K562 (cell line): Measurements from ENCODE around the gene TARS1. TPM values are rescaled to one million over a fixed set of nuclear protein-coding genes. Genes with fewer than 3 reads are reported as not detected.

Experiments
- DLX4 ChIP-seq: fragments of 250-450 bp; sonication (Bioruptor Pico); IDR thresholded peaks from 2 replicates; pipeline ENCODE4 v1.6.1; 2021; ENCODE audit warnings: mild to moderate bottlenecking
- E2F8 ChIP-seq: fragments of 450-650 bp; IDR thresholded peaks from 2 replicates; pipeline ENCODE4 v1.7.1; 2018; ENCODE audit warnings: mild to moderate bottlenecking, low read depth; ENCODE audit not compliant: partially characterized antibody
- GABPA ChIP-seq: fragments of 200-800 bp; sonication (Bioruptor generic); conservative IDR thresholded peaks from 2 replicates; pipeline ENCODE4 v1.6.1; 2016; ENCODE audit warnings: low read depth, missing genetic modification characterization, missing compliant biosample characterization
- HNRNPL ChIP-seq: fragments of 200-400 bp; formaldehyde crosslinking; IDR thresholded peaks from 2 replicates; pipeline ENCODE4 v1.6.1; 2017; ENCODE audit warnings: low read depth, mild to moderate bottlenecking, low read length
- HSF4 ChIP-seq: fragments of 250-450 bp; sonication (Bioruptor Pico); IDR thresholded peaks from 2 replicates; pipeline ENCODE4 v2.1.2; 2022; ENCODE audit warnings: mild to moderate bottlenecking, moderate library complexity, borderline replicate concordance
- LARP7 ChIP-seq: fragments of 450-650 bp; IDR thresholded peaks from 2 replicates; pipeline ENCODE4 v1.6.1; 2016
- LCOR ChIP-seq: sonication (generic); formaldehyde crosslinking; IDR thresholded peaks from 2 replicates; pipeline ENCODE4 v1.8.0; 2022; ENCODE audit warnings: mild to moderate bottlenecking, missing genetic modification reagents
- MAFF ChIP-seq: IDR thresholded peaks from 2 replicates; pipeline ENCODE4 v1.6.1; 2012; ENCODE audit warnings: low read length, improper control_type of control experiment
- MLLT1 ChIP-seq, 2 experiments: fragments of 450-650 bp; IDR thresholded peaks; 2 replicates each; pipeline ENCODE4 v1.6.1; 2016
- MYBL2 ChIP-seq, 2 experiments: fragments of 450-650 bp in 1 of 2; sonication (generic) in 1 of 2; formaldehyde crosslinking in 1 of 2; IDR thresholded peaks; 2 replicates each; pipeline versions ENCODE4 v1.6.1 to v1.8.1; 2017 to 2022; ENCODE audit warnings: borderline replicate concordance in 1 of 2, inconsistent platforms in 1 of 2, low read depth in 1 of 2, mild to moderate bottlenecking in 1 of 2, missing genetic modification reagents in 1 of 2, moderate library complexity in 1 of 2
- NCOA6 ChIP-seq: fragments of 450-650 bp; IDR thresholded peaks from 2 replicates; pipeline ENCODE4 v1.6.1; 2017; ENCODE audit warnings: mild to moderate bottlenecking
- POLR2AphosphoS5 ChIP-seq: IDR thresholded peaks from 2 replicates; pipeline ENCODE4 v1.6.1; 2011; ENCODE audit warnings: mild to moderate bottlenecking, low read depth, low read length, moderate library complexity; ENCODE audit not compliant: control insufficient read depth, insufficient read depth
- PREB ChIP-seq: sonication (generic); formaldehyde crosslinking; IDR thresholded peaks from 2 replicates; pipeline ENCODE4 v1.8.1; 2023; ENCODE audit warnings: mild to moderate bottlenecking, missing genetic modification reagents
- TBL1XR1 ChIP-seq, 2 experiments: IDR thresholded peaks; 2 replicates each; pipeline ENCODE4 v1.6.1; 2012; ENCODE audit warnings: improper control_type of control experiment in 2 of 2, low read length in 2 of 2, mild to moderate bottlenecking in 1 of 2
- ZBTB9 ChIP-seq: fragments of 450-650 bp; formaldehyde crosslinking; IDR thresholded peaks from 2 replicates; pipeline ENCODE4 v1.4.0; 2020; ENCODE audit warnings: mild to moderate bottlenecking, moderate library complexity
- ZNF175 ChIP-seq: fragments of 200-800 bp; sonication (Bioruptor generic); IDR thresholded peaks from 2 replicates; pipeline ENCODE4 v1.6.1; 2016; ENCODE audit warnings: low read depth, mild to moderate bottlenecking, missing genetic modification characterization, missing compliant biosample characterization
- ZNF311 ChIP-seq: fragments of 250-450 bp; sonication (Bioruptor Pico); IDR thresholded peaks from 2 replicates; pipeline ENCODE4 v1.4.0; 2020; ENCODE audit warnings: mild to moderate bottlenecking, moderate library complexity
- polyA plus RNA-seq, 8 experiments: library from polyadenylated mRNA; depleted of rRNA in 4 of 8; stranded (reverse) in 5 of 8; unstranded in 3 of 8; fragments of >200 nt; fragmentation: Nextera tagmentation in 2 of 8; fragmentation: Illumina TruSeq in 1 of 8; extraction: Ambion mirVana in 2 of 8; extraction: Trizol in 1 of 8; gene quantifications; 2 replicates each; pipeline versions ENCODE4 v1.2.1 to v1.2.3, GENCODE V29; 2011 to 2014; ENCODE audit warnings: inconsistent platforms in 1 of 8, missing spikeins in 1 of 8
- total RNA-seq, 7 experiments: library from RNA; depleted of rRNA in 6 of 7; stranded (reverse); fragments of >200 nt in 6 of 7; fragmentation: Illumina TruSeq in 2 of 7; extraction: Trizol in 2 of 7; gene quantifications; 2 replicates each; pipeline versions ENCODE4 v1.2.1 to v1.2.3, GENCODE V29; 2011 to 2021; ENCODE audit warnings: low replicate concordance in 1 of 7

Gene TARS1
- total and polyA plus RNA-seq, 9 of the 15 experiments (the other 6 are each of a cell fraction or from before 2014, with no cell fraction given): 263 to 518 (median 439) TPM

GRCh38 chr5:33441241-33442177 is 744 bp downstream of the TARS1 start (continued):
- TF ChIP-seq MAFF: no peak
- no peak for TF ChIP-seq GABPA (tag)
- TF ChIP-seq HNRNPL: no peak
- TF ChIP-seq POLR2AphosphoS5: peak; percentile 46
- TF ChIP-seq E2F8: no peak
- TF ChIP-seq LCOR (CRISPR knock-in tag): 0 out of 2 replicates have a peak, but pooled peaks have one; percentile 24
- TF ChIP-seq LARP7: peak; percentile 12
- TF ChIP-seq ZNF311 (CRISPR knock-in tag): no peak
- TF ChIP-seq ZBTB9 (CRISPR knock-in tag): peak; percentile 37; the same call in 1 of the 2 replicates
- TF ChIP-seq NCOA6: 0 out of 2 replicates have a peak, but pooled peaks have one; percentile 11
- TF ChIP-seq MLLT1 (IDR thresholded peaks at IDR 0.05): 0 out of 4 replicates have a peak, but pooled peaks of 1 of the 2 experiments have one; percentile 5
- TF ChIP-seq ZNF175: no peak
- no peak for TF ChIP-seq PREB
- TF ChIP-seq MYBL2 (IDR thresholded peaks at IDR 0.05; ENCODE audit: low read depth): no peak
- TF ChIP-seq MYBL2 (CRISPR knock-in tag; IDR thresholded peaks at IDR 0.05; ENCODE audit: borderline replicate concordance): no peak
- TF ChIP-seq HSF4 (CRISPR knock-in tag): no peak
- no peak for TF ChIP-seq DLX4 (CRISPR knock-in tag)
- no peak for TF ChIP-seq TBL1XR1 (IDR thresholded peaks at IDR 0.05; ENCODE audit: low read length in 2 of 2)
